ENCODE measurements around the gene TGM5. TPM values are rescaled to one million over a fixed set of nuclear protein-coding genes. Genes with fewer than 3 reads are reported as not detected.

Gene TGM5
- total RNA-seq, 1 experiment from 2014 or later, result not detected

DNA sequence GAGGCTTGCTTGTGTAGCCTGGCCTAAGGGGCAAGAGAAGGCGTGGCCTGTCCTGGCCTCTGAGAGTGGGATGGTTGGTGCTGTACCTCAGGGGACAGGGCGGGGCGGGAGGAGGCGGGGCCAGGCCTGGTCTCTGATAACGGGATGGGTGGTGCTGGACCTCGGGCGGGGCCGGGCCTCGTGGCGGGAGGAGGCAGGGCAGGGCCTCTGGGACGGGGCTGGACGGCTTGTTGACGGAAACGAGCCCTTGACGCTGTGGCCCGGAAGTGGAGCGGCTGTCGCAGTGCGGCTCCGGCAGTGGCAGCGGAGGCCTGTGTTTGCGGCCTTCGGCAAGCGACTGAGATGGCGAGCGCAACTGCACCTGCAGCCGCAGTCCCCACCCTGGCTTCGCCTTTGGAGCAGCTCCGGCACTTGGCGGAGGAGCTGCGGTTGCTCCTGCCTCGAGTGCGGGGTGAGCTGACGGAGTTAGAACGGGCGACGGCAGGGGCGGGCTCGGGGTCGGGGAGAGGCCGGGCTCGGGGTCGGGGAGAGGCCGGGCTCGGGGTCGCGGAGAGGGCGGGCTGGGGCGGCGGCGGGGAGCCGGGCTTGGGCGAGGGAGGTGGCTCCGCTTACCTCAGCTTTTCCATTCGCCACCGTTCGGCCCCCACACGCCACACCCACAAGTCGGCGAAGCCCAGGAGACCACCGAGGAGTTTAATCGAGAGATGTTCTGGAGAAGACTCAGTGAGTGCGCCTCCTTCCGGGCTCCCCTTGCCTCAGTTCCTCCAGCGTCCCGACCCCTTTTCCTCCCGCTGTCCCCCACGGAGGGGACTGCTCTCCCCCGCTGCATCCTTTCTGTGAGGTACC is 81.3 kb downstream of the TGM5 start, which contains the start of gene CCNDBP1 (continued):
- TF ChIP-seq EGR1 (IDR thresholded peaks at IDR 0.05; ENCODE audit: low read depth) (no peak), ZBTB33 (IDR thresholded peaks at IDR 0.05; ENCODE audit: extremely low read depth, insufficient replicate concordance, low read length) (peak; percentile 62), SIN3A (IDR thresholded peaks at IDR 0.05; ENCODE audit: low read depth) (peak; percentile 96), ZNF274 (IDR thresholded peaks at IDR 0.05; ENCODE audit: low read depth, low read length) (no peak), YY1 (IDR thresholded peaks at IDR 0.05; ENCODE audit: extremely low read depth, insufficient replicate concordance, low read depth, low read length) (no peak), CBX3 (IDR thresholded peaks at IDR 0.05; ENCODE audit: low read depth) (peak; percentile 32; the same call in 1 of the 2 replicates), ELF1 (IDR thresholded peaks at IDR 0.05; ENCODE audit: borderline replicate concordance, low read depth) (peak; percentile 93), ATF3 (IDR thresholded peaks at IDR 0.05) (no peak), ZFX (IDR thresholded peaks at IDR 0.05) (peak; percentile 90), SP1 (IDR thresholded peaks at IDR 0.05; ENCODE audit: low read depth) (peak; percentile 50; the same call in 1 of the 2 replicates), POLR2AphosphoS5 (IDR thresholded peaks at IDR 0.05; ENCODE audit: low read depth, low read length) (peak; percentile 92), SRF (IDR thresholded peaks at IDR 0.05; ENCODE audit: low read depth) (no peak), CEBPB (IDR thresholded peaks at IDR 0.05; ENCODE audit: low read depth) (no peak)
